Amniotic epithelial cell (primary cell): ENCODE results near the gene CD177.
"Not testable (repeated sequence)": the region's sequence is repeated elsewhere in the genome, so short reads cannot be mapped to it uniquely, and the experiment has no call there.

Source experiments
- DNase-seq: peaks from one replicate; pipeline ENCODE4 v3.0.0-alpha.2; 2010; ENCODE audit warnings: low read depth

Gene CD177

GRCh38 chr19:43380771-43381386, 27.4 kb downstream of the CD177 start:
- DNase-seq: no peak

- not testable (repeated sequence) for DNase-seq
Measured at GRCh38 chr19:43382586-43383216, 29.2 kb downstream of the CD177 start.

GRCh38 chr19:43383254-43383653, 29.8 kb downstream of the CD177 start:
- not testable (repeated sequence) for DNase-seq

GRCh38 chr19:43383759-43384158, 30.3 kb downstream of the CD177 start:
- not testable (repeated sequence) for DNase-seq

GRCh38 chr19:43390903-43391551, 37.5 kb downstream of the CD177 start:
- DNase-seq: not testable (repeated sequence)

- DNase-seq: not testable (repeated sequence)
Measured at GRCh38 chr19:43391552-43391935, 38.1 kb downstream of the CD177 start.

- not testable (repeated sequence) for DNase-seq
Measured at GRCh38 chr19:43393501-43393900, 40.0 kb downstream of the CD177 start.

GRCh38 chr19:43395561-43395960, 42.1 kb downstream of the CD177 start:
- no peak for DNase-seq

- no peak for DNase-seq
Measured at GRCh38 chr19:43406297-43406696, 52.8 kb downstream of the CD177 start.

- DNase-seq: no peak
Measured at GRCh38 chr19:43407416-43408005, 54.0 kb downstream of the CD177 start.

- DNase-seq: no peak
Measured at GRCh38 chr19:43408043-43408442, 54.6 kb downstream of the CD177 start.

GRCh38 chr19:43409415-43409814, 55.9 kb downstream of the CD177 start:
- DNase-seq: no peak

- no peak for DNase-seq
Measured at GRCh38 chr19:43412441-43412840, 59.0 kb downstream of the CD177 start.
